OCI-LY3 (cell line): ENCODE data around the gene CARD9.

Experiments used
- H2AFZ ChIP-seq: fragments of 200-600, 300-600 bp; shearing (Covaris generic); 2 replicates; pipeline ENCODE4 v1.6.0; 2014; ENCODE audit warnings: antibody characterized with exemption, low read depth, low read length
- H3K27ac ChIP-seq: fragments of 200-600, 300-600 bp; sonication (generic); 2 replicates; pipeline ENCODE4 v1.5.1; 2014; ENCODE audit warnings: mild to moderate bottlenecking, low read length, moderate library complexity, mixed read lengths
- H3K27me3 ChIP-seq: fragments of 200-600, 300-600 bp; sonication (generic); 2 replicates; pipeline ENCODE4 v1.6.1; 2014; ENCODE audit warnings: low read depth, low read length, mixed read lengths
- H3K36me3 ChIP-seq: fragments of 200-600, 300-600 bp; sonication (generic); replicated peaks from 2 replicates; pipeline ENCODE3; 2014; ENCODE audit warnings: low read depth, low read length, mixed read lengths
- H3K4me1 ChIP-seq: fragments of 300-600, 200-600 bp; sonication (generic); 2 replicates; pipeline ENCODE4 v1.6.1; 2014; ENCODE audit warnings: low read length, mixed read lengths
- H3K4me2 ChIP-seq: fragments of 200-600, 300-600 bp; sonication (generic); 2 replicates; pipeline ENCODE4 v1.6.1; 2014; ENCODE audit warnings: low read length, mixed read lengths
- H3K4me3 ChIP-seq: fragments of 300-600, 200-600 bp; sonication (generic); 2 replicates; pipeline ENCODE4 v1.5.1; 2014; ENCODE audit warnings: antibody characterized with exemption, mild to moderate bottlenecking, low read length, moderate library complexity
- H3K79me2 ChIP-seq: fragments of 300-600, 200-600 bp; shearing (Covaris generic); 2 replicates; pipeline ENCODE4 v1.6.1; 2014; ENCODE audit warnings: mild to moderate bottlenecking, low read length, mixed read lengths
- H3K9ac ChIP-seq: fragments of 300-600, 200-600 bp; shearing (Covaris generic); 2 replicates; pipeline ENCODE4 v1.6.0; 2014; ENCODE audit warnings: mild to moderate bottlenecking, low read length, moderate library complexity
- H3K9me3 ChIP-seq: fragments of 200-600, 300-600 bp; shearing (Covaris generic); 2 replicates; pipeline ENCODE4 v1.6.1; 2014; ENCODE audit warnings: low read length, mixed read lengths; ENCODE audit not compliant: insufficient read depth
- H4K20me1 ChIP-seq: fragments of 200-600, 300-600 bp; sonication (generic); 2 replicates; pipeline ENCODE4 v1.6.1; 2016; ENCODE audit warnings: low read length, mixed read lengths; ENCODE audit not compliant: insufficient read depth
- EZH2phosphoT487 ChIP-seq: fragments of 200-600 bp; shearing (Covaris generic); IDR thresholded peaks from 2 replicates; pipeline ENCODE4 v1.6.1; 2018; ENCODE audit warnings: antibody characterized with exemption, mixed run types, low read depth
- TF ChIP-seq, protein P1 (sequence below): fragments of 200-600, 300-600 bp; sonication (generic); IDR thresholded peaks from 2 replicates; pipeline ENCODE4 v1.5.1; 2014; ENCODE audit warnings: antibody characterized with exemption, low read length, low read depth

Gene CARD9

GRCh38 chr9:136377341-136378169, 4.1 kb upstream of the CARD9 start:
- no peak overlapping the region for H3K27ac ChIP-seq
- H3K9me3 ChIP-seq = no peaks in the 10 kb centered on the region
- H3K4me2 ChIP-seq = no peak overlapping the region
- no peaks in the 10 kb centered on the region for H3K27me3 ChIP-seq
- no peak overlapping the region for H3K4me3 ChIP-seq
- H3K36me3 ChIP-seq = peaks cover 7% of the 10 kb centered on the region
- H3K4me1 ChIP-seq = no peaks in the 10 kb centered on the region
- no peak overlapping the region for H3K9ac ChIP-seq
- no peak for TF ChIP-seq EZH2phosphoT487
- TF ChIP-seq, protein P1, sequence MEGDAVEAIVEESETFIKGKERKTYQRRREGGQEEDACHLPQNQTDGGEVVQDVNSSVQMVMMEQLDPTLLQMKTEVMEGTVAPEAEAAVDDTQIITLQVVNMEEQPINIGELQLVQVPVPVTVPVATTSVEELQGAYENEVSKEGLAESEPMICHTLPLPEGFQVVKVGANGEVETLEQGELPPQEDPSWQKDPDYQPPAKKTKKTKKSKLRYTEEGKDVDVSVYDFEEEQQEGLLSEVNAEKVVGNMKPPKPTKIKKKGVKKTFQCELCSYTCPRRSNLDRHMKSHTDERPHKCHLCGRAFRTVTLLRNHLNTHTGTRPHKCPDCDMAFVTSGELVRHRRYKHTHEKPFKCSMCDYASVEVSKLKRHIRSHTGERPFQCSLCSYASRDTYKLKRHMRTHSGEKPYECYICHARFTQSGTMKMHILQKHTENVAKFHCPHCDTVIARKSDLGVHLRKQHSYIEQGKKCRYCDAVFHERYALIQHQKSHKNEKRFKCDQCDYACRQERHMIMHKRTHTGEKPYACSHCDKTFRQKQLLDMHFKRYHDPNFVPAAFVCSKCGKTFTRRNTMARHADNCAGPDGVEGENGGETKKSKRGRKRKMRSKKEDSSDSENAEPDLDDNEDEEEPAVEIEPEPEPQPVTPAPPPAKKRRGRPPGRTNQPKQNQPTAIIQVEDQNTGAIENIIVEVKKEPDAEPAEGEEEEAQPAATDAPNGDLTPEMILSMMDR = no peak
- no peak overlapping the region for H2AFZ ChIP-seq
- no peaks in the 10 kb centered on the region for H3K79me2 ChIP-seq
- 0 out of 2 replicates have a peak, but pooled peaks cover 4% of the 10 kb centered on the region for H4K20me1 ChIP-seq

DNA sequence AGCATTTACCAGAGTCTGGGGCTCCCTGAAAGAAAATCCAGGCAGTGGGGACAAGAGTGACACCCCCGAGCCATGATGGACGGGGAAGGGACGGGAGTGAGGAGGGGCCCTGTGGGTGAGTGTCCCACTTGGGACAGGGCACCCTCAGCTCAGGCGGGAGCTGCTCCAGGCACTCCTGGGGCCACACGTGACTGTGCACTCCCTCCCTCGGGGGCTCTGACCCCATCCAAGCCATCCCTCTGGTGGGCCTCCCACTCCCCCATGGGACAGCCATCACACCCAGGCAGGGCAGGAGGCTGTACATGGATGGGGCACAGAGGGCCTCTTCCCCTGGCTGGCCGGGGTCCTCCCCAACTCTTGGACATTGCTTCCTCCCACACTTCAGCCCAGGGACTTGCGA, 3.0 kb upstream of the CARD9 start:
- Histone ChIP-seq H2AFZ (no peak overlapping the region), H3K27me3 (no peaks in the 10 kb centered on the region), H3K9ac (no peak overlapping the region), H3K9me3 (no peaks in the 10 kb centered on the region), H3K4me1 (no peaks in the 10 kb centered on the region), H3K79me2 (no peaks in the 10 kb centered on the region), H3K4me2 (no peak overlapping the region), H3K27ac (no peak overlapping the region), H3K4me3 (no peak overlapping the region), H4K20me1 (0 out of 2 replicates have a peak, but pooled peaks cover 4% of the 10 kb centered on the region), H3K36me3 (peaks cover 5% of the 10 kb centered on the region)
- TF ChIP-seq, protein P1 = no peak
- TF ChIP-seq EZH2phosphoT487 = no peak

GRCh38 chr9:136375096-136375495, 1.6 kb upstream of the CARD9 start:
- Histone ChIP-seq H3K36me3 (no peaks in the 10 kb centered on the region), H3K4me1 (no peaks in the 10 kb centered on the region), H3K27me3 (no peaks in the 10 kb centered on the region), H3K9me3 (no peaks in the 10 kb centered on the region), H4K20me1 (0 out of 2 replicates have a peak, but pooled peaks cover 4% of the 10 kb centered on the region), H3K9ac (no peak overlapping the region), H3K4me3 (no peak overlapping the region), H2AFZ (no peak overlapping the region), H3K79me2 (no peaks in the 10 kb centered on the region), H3K27ac (no peak overlapping the region), H3K4me2 (no peak overlapping the region)
- TF ChIP-seq EZH2phosphoT487 = no peak
- TF ChIP-seq, protein P1 = no peak

DNA sequence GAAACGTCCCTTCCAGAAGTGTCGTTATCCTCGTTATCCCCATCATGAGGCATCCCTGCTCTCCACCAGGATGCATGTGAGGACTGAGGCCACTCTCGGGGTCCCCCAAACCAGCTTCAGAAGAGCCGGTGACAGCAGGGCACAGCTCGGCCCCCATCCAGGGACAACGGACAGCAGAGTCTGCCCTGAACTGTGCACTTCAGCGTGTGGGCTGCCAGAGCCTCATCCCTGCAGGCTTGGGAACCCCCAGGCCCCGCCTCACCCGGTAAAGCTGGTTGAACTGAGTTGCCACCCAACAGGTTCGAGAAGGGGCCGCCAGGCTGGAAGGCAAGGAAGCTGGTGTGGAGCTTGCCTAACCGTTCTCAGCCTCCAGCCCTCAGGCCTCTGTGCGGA, 710 bp upstream of the CARD9 start:
- H3K4me1 ChIP-seq = no peaks in the 10 kb centered on the region
- H3K4me2 ChIP-seq = no peak overlapping the region
- no peaks in the 10 kb centered on the region for H3K9me3 ChIP-seq
- H3K4me3 ChIP-seq = no peak overlapping the region
- no peak overlapping the region for H3K27ac ChIP-seq
- H3K79me2 ChIP-seq = no peaks in the 10 kb centered on the region
- no peaks in the 10 kb centered on the region for H3K36me3 ChIP-seq
- no peak overlapping the region for H2AFZ ChIP-seq
- H4K20me1 ChIP-seq = 0 out of 2 replicates have a peak, but pooled peaks cover 4% of the 10 kb centered on the region
- no peak overlapping the region for H3K9ac ChIP-seq
- TF ChIP-seq, protein P1 = no peak
- TF ChIP-seq EZH2phosphoT487 = no peak
- no peaks in the 10 kb centered on the region for H3K27me3 ChIP-seq
